ENCODE results near the gene IL33. TPM values are rescaled to one million over a fixed set of nuclear protein-coding genes. Genes with fewer than 3 reads are reported as not detected.

IL33 gene
- total and polyA plus RNA-seq, 2 donors (not counting 1 experiment from before 2014, with no cell fraction given), result not detected

GRCh38 chr9:6188906-6189305 lies 26.7 kb upstream of the IL33 start:
- H3K4me3 Mint-ChIP-seq, result no peak overlapping the region
- POLR2A ChIA-PET, result no interaction called here
- Histone ChIP-seq H3K4me1 (ENCODE audit: control insufficient read depth in 2 of 2, insufficient read depth in 2 of 2, low read length in 2 of 2) (no peaks in the 10 kb centered on the region), H3K27ac (ENCODE audit: low read length in 2 of 2) (no peak overlapping the region), H2AFZ (ENCODE audit: insufficient read depth, low read depth, low read length, poor library complexity, severe bottlenecking) (no peak overlapping the region), H3K9me3 (ENCODE audit: control extremely low read depth in 1 of 3, control insufficient read depth in 2 of 3, insufficient read depth in 1 of 3, low read length in 2 of 3) (no peaks in the 10 kb centered on the region), H3K4me3 (ENCODE audit: control extremely low read depth in 1 of 5, extremely low read depth in 1 of 5, insufficient read depth in 1 of 5, low read depth in 2 of 5, low read length in 4 of 5) (no peak overlapping the region), H4K20me1 (ENCODE audit: control insufficient read depth, insufficient read depth, low read length, poor library complexity, severe bottlenecking) (no peaks in the 10 kb centered on the region), H3K79me2 (ENCODE audit: control insufficient read depth, insufficient read depth, low read length) (no peaks in the 10 kb centered on the region), H3K9ac (ENCODE audit: low read length) (no peak overlapping the region), H3K36me3 (replicated peaks in 1 of 2; ENCODE audit: control extremely low read depth in 1 of 2, control insufficient read depth in 1 of 2, extremely low read depth in 1 of 2, insufficient read depth in 2 of 2, low read length in 1 of 2) (no peaks in the 10 kb centered on the region), H3K4me2 (replicated peaks; ENCODE audit: low read depth, low read length, poor library complexity, severe bottlenecking) (no peak overlapping the region), H3K27me3 (replicated peaks in 1 of 4; ENCODE audit: control extremely low read depth in 1 of 4, control insufficient read depth in 3 of 4, insufficient read depth in 4 of 4, low read length in 3 of 4) (peaks cover 0 to 6% (median 5%) of the 10 kb centered on the region in 4 experiments)
- H3K27me3 Mint-ChIP-seq, result peaks cover 28% of the 10 kb centered on the region
- TF ChIP-seq EZH2 (IDR thresholded peaks at IDR 0.05; ENCODE audit: borderline replicate concordance, insufficient read depth, low read depth, low read length, poor library complexity, severe bottlenecking) (no peak), CTCF (IDR thresholded peaks at IDR 0.05) (no peak)
- CTCF ChIA-PET, result no interaction called here
- no peak overlapping the region for H3K27ac Mint-ChIP-seq
- intact Hi-C loops (cut with micrococcal nuclease), result no loop called here
- WGBS (ENCODE audit: insufficient coverage), result no CpG with 5 or more reads among the region's 3 CpGs
- peaks cover 3% of the 10 kb centered on the region for H3K4me1 Mint-ChIP-seq
- ATAC-seq (ENCODE audit: low read depth) (no peak), DNase-seq (no peak)
- H3K9me3 Mint-ChIP-seq (ENCODE audit: insufficient read depth), result no peaks in the 10 kb centered on the region

GRCh38 chr9:6194934-6195333 lies 20.7 kb upstream of the IL33 start:
- Histone ChIP-seq H3K4me2 (replicated peaks; ENCODE audit: low read depth, low read length, poor library complexity, severe bottlenecking) (no peak overlapping the region), H3K36me3 (replicated peaks in 1 of 2; ENCODE audit: control extremely low read depth in 1 of 2, control insufficient read depth in 1 of 2, extremely low read depth in 1 of 2, insufficient read depth in 2 of 2, low read length in 1 of 2) (no peaks in the 10 kb centered on the region), H3K79me2 (ENCODE audit: control insufficient read depth, insufficient read depth, low read length) (no peaks in the 10 kb centered on the region), H3K27me3 (replicated peaks in 1 of 4; ENCODE audit: control extremely low read depth in 1 of 4, control insufficient read depth in 3 of 4, insufficient read depth in 4 of 4, low read length in 3 of 4) (peaks cover 0 to 6% (median 0%) of the 10 kb centered on the region in 4 experiments), H3K9ac (ENCODE audit: low read length) (no peak overlapping the region), H3K27ac (ENCODE audit: low read length in 2 of 2) (no peak overlapping the region), H3K4me1 (ENCODE audit: control insufficient read depth in 2 of 2, insufficient read depth in 2 of 2, low read length in 2 of 2) (no peaks in the 10 kb centered on the region), H3K9me3 (ENCODE audit: control extremely low read depth in 1 of 3, control insufficient read depth in 2 of 3, insufficient read depth in 1 of 3, low read length in 2 of 3) (no peaks in the 10 kb centered on the region), H2AFZ (ENCODE audit: insufficient read depth, low read depth, low read length, poor library complexity, severe bottlenecking) (no peak overlapping the region), H3K4me3 (ENCODE audit: control extremely low read depth in 1 of 5, extremely low read depth in 1 of 5, insufficient read depth in 1 of 5, low read depth in 2 of 5, low read length in 4 of 5) (no peak overlapping the region), H4K20me1 (ENCODE audit: control insufficient read depth, insufficient read depth, low read length, poor library complexity, severe bottlenecking) (no peaks in the 10 kb centered on the region)
- Mint-ChIP-seq H3K4me1 (no peaks in the 10 kb centered on the region), H3K9me3 (ENCODE audit: insufficient read depth) (no peaks in the 10 kb centered on the region), H3K4me3 (no peak overlapping the region), H3K27ac (no peak overlapping the region), H3K27me3 (peaks cover 39% of the 10 kb centered on the region)
- 86% methylated on average over 2 of the region's 2 CpGs for WGBS (ENCODE audit: insufficient coverage)
- intact Hi-C loops (cut with micrococcal nuclease), result no loop called here
- ATAC-seq (ENCODE audit: low read depth) (no peak), DNase-seq (no peak)
- TF ChIP-seq EZH2 (IDR thresholded peaks at IDR 0.05; ENCODE audit: borderline replicate concordance, insufficient read depth, low read depth, low read length, poor library complexity, severe bottlenecking) (no peak), CTCF (IDR thresholded peaks at IDR 0.05) (peak; percentile 19)
- ChIA-PET POLR2A (no interaction called here), CTCF (no interaction called here)

Measured in B cell (primary cell).